Type B pancreatic cell (in vitro differentiated cells): Measurements from ENCODE around the gene ZNF581. TPM values are rescaled to one million over a fixed set of nuclear protein-coding genes. Genes with fewer than 3 reads are reported as not detected.

ENCODE experiments used
- DNase-seq: peaks from one replicate; pipeline ENCODE4 v3.0.0; 2021; ENCODE audit warnings: mixed read lengths; ENCODE audit not compliant: unreplicated experiment; ENCODE audit errors: extremely low spot score
- H3K27ac Mint-ChIP-seq: 2 replicates; pipeline ENCODE4 v1.8.0; 2021; ENCODE audit warnings: mild to moderate bottlenecking, mixed read lengths
- H3K27me3 Mint-ChIP-seq: 2 replicates; pipeline ENCODE4 v1.8.0; 2021; ENCODE audit warnings: mixed read lengths
- H3K36me3 Mint-ChIP-seq: 2 replicates; pipeline ENCODE4 v1.8.0; 2021; ENCODE audit warnings: mixed read lengths
- H3K4me1 Mint-ChIP-seq: one replicate; pipeline ENCODE4 v1.8.0; 2021; ENCODE audit warnings: mixed read lengths; ENCODE audit not compliant: unreplicated experiment
- H3K4me3 Mint-ChIP-seq: 2 replicates; pipeline ENCODE4 v1.8.0; 2021; ENCODE audit warnings: mild to moderate bottlenecking, mixed read lengths
- H3K9me3 Mint-ChIP-seq: 2 replicates; pipeline ENCODE4 v1.8.0; 2021; ENCODE audit warnings: mixed read lengths
- total RNA-seq: library from RNA; stranded (reverse); gene quantifications from 2 replicates; pipeline ENCODE4 v1.2.1, GENCODE V29; 2021; ENCODE audit warnings: low replicate concordance
- TF ChIP-seq, protein P1 (sequence below): fragments of 200-600 bp; sonication (generic); conservative IDR thresholded peaks from 2 replicates; pipeline ENCODE4 v1.5.0; 2021; ENCODE audit warnings: antibody characterized with exemption, mild to moderate bottlenecking

Gene ZNF581
- total RNA-seq, 1 donor from 2014 or later = 43.1 TPM

DNA sequence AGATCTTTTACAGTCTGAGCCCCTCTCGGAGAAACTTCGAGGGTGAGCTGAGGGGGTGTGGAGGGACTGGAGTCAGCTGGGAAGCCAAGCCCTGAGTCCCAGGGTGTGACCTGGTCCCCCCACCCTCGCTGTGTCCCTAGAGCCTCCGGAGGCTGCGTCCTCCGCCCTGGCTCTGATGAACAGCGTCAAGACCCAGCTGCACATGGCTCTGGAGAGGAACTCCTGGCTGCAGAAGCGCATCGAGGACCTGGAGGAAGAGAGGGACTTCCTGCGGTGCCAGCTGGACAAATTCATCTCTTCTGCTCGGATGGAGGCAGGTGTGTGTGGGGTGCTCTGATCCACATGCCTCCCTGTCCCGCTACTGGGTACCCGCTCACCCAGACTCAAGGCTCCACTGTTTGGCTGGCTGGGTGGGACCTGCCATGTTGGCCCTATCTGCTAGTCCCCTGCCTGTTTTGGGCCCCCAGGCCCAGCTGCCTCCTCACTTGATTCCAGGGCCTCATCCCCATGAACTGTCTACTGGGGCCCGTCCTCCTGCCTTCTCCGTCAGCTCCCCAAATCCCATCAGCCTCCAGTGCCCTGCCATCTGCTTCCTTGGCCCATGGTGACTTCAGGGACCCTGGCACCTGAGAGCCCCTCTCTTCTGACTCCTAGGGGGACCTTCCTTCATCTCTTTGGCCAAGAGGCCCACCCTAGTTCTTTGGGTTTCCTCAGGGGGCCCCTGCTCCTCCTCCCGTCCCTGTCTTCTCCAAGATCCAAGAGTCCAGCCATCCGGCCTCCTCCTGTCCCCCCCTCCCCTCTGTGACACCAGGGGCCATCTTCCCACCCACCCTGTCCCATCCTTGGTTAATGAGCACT lies 6.0 kb downstream of the ZNF581 start:
- no peak for DNase-seq
- peak overlapping the region; percentile 67 for H3K27ac Mint-ChIP-seq
- peaks cover 10% of the 10 kb centered on the region for H3K4me1 Mint-ChIP-seq
- H3K27me3 Mint-ChIP-seq = no peaks in the 10 kb centered on the region
- peak overlapping the region; percentile 86 for H3K4me3 Mint-ChIP-seq
- H3K36me3 Mint-ChIP-seq = no peaks in the 10 kb centered on the region
- TF ChIP-seq, protein P1, sequence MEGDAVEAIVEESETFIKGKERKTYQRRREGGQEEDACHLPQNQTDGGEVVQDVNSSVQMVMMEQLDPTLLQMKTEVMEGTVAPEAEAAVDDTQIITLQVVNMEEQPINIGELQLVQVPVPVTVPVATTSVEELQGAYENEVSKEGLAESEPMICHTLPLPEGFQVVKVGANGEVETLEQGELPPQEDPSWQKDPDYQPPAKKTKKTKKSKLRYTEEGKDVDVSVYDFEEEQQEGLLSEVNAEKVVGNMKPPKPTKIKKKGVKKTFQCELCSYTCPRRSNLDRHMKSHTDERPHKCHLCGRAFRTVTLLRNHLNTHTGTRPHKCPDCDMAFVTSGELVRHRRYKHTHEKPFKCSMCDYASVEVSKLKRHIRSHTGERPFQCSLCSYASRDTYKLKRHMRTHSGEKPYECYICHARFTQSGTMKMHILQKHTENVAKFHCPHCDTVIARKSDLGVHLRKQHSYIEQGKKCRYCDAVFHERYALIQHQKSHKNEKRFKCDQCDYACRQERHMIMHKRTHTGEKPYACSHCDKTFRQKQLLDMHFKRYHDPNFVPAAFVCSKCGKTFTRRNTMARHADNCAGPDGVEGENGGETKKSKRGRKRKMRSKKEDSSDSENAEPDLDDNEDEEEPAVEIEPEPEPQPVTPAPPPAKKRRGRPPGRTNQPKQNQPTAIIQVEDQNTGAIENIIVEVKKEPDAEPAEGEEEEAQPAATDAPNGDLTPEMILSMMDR = no peak
- no peaks in the 10 kb centered on the region for H3K9me3 Mint-ChIP-seq

DNA sequence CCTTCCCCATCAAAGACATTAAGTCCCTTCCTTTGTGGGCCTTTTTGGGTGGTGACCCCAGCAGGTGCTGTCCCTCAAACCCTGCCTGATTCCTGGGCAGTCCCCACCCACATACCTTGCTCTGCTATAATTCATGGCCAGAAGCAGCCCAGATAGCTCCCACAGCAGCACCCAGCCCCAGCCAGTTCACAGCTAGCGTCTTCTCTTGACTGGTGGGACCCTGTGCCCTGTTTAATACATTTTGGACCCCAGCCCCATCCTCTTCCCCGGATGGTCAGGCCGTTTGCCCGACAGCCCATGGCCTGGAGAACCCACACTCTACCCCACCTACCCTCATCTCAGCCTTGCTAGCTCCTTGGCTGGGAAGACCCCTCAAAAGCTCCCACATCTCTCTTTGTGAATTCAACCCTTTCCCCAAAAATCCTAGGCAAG lies 6.7 kb downstream of the ZNF581 start:
- no peaks in the 10 kb centered on the region for H3K36me3 Mint-ChIP-seq
- H3K27ac Mint-ChIP-seq = peak overlapping the region; percentile 58
- H3K27me3 Mint-ChIP-seq = no peaks in the 10 kb centered on the region
- peaks cover 10% of the 10 kb centered on the region for H3K4me1 Mint-ChIP-seq
- H3K9me3 Mint-ChIP-seq = no peaks in the 10 kb centered on the region
- TF ChIP-seq, protein P1 = no peak
- peak overlapping the region; percentile 76 for H3K4me3 Mint-ChIP-seq
- DNase-seq = no peak

DNA sequence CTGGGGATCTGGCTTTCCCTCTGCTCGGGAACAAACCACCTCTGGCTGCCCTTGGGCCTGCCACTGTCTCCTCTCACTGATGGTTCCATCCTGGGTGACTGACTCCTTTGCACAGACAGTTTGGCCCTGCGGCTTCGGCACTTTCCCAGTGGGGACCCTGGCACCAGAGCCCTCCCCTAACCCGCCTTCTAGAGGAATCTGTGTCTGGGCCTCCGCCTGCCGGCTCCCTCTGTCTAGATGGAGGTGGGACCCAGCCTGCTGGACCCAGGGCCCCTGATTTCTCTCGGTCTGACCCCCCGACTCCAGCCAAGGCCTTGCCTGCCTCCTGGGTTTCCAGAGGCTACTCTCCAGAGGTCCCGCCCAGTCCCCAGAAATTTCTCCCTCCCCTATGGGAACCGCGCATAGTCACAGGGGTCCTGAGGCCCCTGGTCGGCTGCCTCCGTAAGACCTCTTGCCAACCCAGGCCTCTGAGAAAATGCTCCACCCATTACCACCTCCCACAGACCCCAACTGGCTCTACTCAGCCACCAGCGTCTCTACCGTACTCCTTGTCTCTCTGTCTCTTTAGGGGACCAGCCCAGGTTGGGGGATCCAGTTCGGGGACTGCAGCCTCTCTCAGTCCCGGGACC lies 7.3 kb downstream of the ZNF581 start:
- Mint-ChIP-seq H3K9me3 (no peaks in the 10 kb centered on the region), H3K27ac (peak overlapping the region; percentile 58), H3K36me3 (peaks cover 2% of the 10 kb centered on the region), H3K4me3 (peak overlapping the region; percentile 76), H3K27me3 (no peaks in the 10 kb centered on the region), H3K4me1 (peaks cover 10% of the 10 kb centered on the region)
- peak; percentile 61 for DNase-seq
- TF ChIP-seq, protein P1 = no peak

DNA sequence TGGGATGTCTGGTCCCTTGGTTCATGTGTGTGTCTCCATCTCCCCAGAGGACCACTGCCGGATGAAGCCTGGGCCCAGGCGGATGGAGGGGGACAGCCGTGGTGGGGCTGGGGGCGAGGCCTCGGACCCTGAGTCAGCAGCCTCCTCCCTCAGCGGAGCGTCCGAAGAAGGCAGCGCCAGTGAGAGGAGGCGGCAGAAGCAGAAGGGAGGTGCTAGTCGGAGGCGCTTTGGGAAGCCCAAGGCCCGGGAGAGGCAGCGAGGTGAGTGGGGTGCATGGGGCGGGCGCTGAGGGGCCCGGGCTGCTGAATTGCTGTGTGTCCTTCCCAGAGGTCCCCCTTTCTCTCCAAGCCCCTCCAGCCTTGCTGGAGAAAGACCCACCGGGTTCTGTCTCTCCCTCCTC lies 7.8 kb downstream of the ZNF581 start:
- Mint-ChIP-seq H3K4me1 (peaks cover 15% of the 10 kb centered on the region), H3K27ac (peak overlapping the region; percentile 58), H3K4me3 (peak overlapping the region; percentile 9), H3K9me3 (no peaks in the 10 kb centered on the region), H3K27me3 (no peaks in the 10 kb centered on the region), H3K36me3 (peaks cover 7% of the 10 kb centered on the region)
- TF ChIP-seq, protein P1 = no peak
- DNase-seq = peak; percentile 64

DNA sequence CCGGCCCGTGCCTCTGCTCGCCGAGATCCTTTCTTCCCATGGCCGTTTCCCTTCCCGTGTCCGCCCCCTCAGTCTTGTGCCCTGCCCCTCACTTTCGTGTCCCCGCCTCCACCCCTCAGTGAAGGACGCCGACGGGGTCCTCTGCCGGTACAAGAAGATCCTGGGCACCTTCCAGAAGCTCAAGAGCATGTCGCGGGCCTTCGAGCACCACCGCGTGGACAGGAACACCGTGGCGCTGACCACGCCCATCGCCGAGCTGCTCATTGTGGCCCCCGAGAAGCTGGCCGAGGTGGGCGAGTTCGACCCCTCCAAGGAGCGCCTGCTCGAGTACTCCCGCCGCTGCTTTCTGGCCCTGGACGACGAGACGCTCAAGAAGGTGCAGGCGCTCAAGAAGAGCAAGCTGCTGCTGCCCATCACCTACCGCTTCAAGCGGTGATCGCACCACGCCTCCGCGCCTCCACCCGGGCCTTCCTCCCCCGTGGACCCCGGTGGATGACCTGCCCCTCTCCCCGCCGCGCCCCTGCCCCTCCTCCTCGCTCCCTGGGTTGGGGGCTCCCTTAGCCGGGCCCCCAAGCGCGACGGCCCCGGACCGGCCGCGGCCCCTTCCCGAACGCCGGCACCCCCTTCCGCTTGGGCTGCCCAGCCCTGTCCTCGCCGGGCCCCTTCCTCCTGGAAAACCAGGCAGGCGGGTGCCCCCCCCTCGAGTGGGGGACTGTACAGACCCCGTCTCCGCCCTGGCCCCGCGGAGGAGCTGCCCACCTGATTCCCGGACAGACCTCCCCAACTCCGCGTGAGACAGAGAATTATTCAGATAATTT lies 9.1 kb downstream of the ZNF581 start:
- no peaks in the 10 kb centered on the region for H3K27me3 Mint-ChIP-seq
- no peaks in the 10 kb centered on the region for H3K9me3 Mint-ChIP-seq
- H3K4me1 Mint-ChIP-seq = peaks cover 15% of the 10 kb centered on the region
- peak; percentile 65 for DNase-seq
- TF ChIP-seq, protein P1 = no peak
- peak overlapping the region; percentile 69 for H3K4me3 Mint-ChIP-seq
- no peak overlapping the region for H3K27ac Mint-ChIP-seq
- H3K36me3 Mint-ChIP-seq = peaks cover 8% of the 10 kb centered on the region
